HCT116 (cell line): ENCODE results near the gene SAP130. TPM values are rescaled to one million over a fixed set of nuclear protein-coding genes. Genes with fewer than 3 reads are reported as not detected.

Experiments
- ATAC-seq: fragments of 200-7000 bp; cut with Tn5 transposase; 2 replicates; pipeline ENCODE4 v1.9.1; 2020; ENCODE audit warnings: mild to moderate bottlenecking, moderate library complexity
- BruUV-seq: library from RNA; stranded (reverse); fragments of 400-500 nt; replicated peaks from 2 replicates; lab custom pipeline; 2021; lab: Mats Ljungman, UMichigan
- CTCF ChIA-PET: fragments of 300-600 bp; sonication (Branson Sonifier 250); formaldehyde crosslinking; loops from one replicate; lab custom pipeline; 2021; ENCODE audit warnings: antibody characterized with exemption; lab: Charles Lee
- POLR2A ChIA-PET: fragments of 300-600, 350-600 bp; sonication (Branson Sonifier 250); formaldehyde crosslinking; loops from one replicate; lab custom pipeline; 2021; ENCODE audit warnings: antibody characterized with exemption; lab: Charles Lee
- RAD21 ChIA-PET, 2 experiments: fragments of 300-600 bp; sonication (Branson Sonifier 250); formaldehyde crosslinking; loops; one replicate each; lab custom pipeline; 2023; ENCODE audit warnings: low total read pairs in 2 of 2; ENCODE audit not compliant: uncharacterized antibody in 2 of 2, unreplicated experiment in 2 of 2, low non-redundant PET in 1 of 2; lab: Charles Lee
- DNase-seq: peaks from one replicate; pipeline ENCODE4 v3.0.0-alpha.2; 2010; ENCODE audit warnings: low read depth, low spot score
- H2AFZ ChIP-seq: fragments of 200-600 bp; shearing (Covaris generic), sonication (generic); 2 replicates; pipeline ENCODE4 v1.6.1; 2017; ENCODE audit warnings: low read depth, mixed run types, mixed read lengths, antibody characterized with exemption, low read length; ENCODE audit not compliant: poor library complexity, severe bottlenecking
- H3K27ac ChIP-seq: 2 replicates; pipeline ENCODE4 v1.5.1; 2012; ENCODE audit warnings: low read depth, low read length
- H3K27me3 ChIP-seq: fragments of 200-600 bp; sonication (generic); 2 replicates; pipeline ENCODE4 v1.6.1; 2016; ENCODE audit warnings: mixed run types, low read length, mixed read lengths; ENCODE audit not compliant: insufficient read depth
- H3K36me3 ChIP-seq, 2 experiments: fragments of 200-500 bp in 1 of 2; fragments of 200-600 bp in 1 of 2; sonication (Bioruptor generic) in 1 of 2; sonication (generic) in 1 of 2; 2 replicates each; pipeline versions ENCODE4 v1.5.1 to v1.6.1; 2014 to 2016; ENCODE audit warnings: low read length in 2 of 2, inconsistent platforms in 1 of 2, mixed read lengths in 1 of 2, mixed run types in 1 of 2; ENCODE audit not compliant: insufficient read depth in 2 of 2, control insufficient read depth in 1 of 2
- H3K4me1 ChIP-seq, 2 experiments: fragments of 200-600 bp in 1 of 2; sonication (generic) in 1 of 2; 2 replicates each; pipeline versions ENCODE4 v1.5.1 to v1.6.1; 2012 to 2017; ENCODE audit warnings: low read length in 2 of 2, inconsistent platforms in 1 of 2, mild to moderate bottlenecking in 1 of 2, mixed read lengths in 1 of 2, mixed run types in 1 of 2, moderate library complexity in 1 of 2; ENCODE audit not compliant: insufficient read depth in 2 of 2, control insufficient read depth in 1 of 2
- H3K4me2 ChIP-seq: fragments of 200-600 bp; sonication (generic); 2 replicates; pipeline ENCODE4 v1.6.1; 2017; ENCODE audit warnings: mixed run types, low read length, mixed read lengths
- H3K4me3 ChIP-seq, 2 experiments: fragments of 200-600 bp in 1 of 2; sonication (generic) in 1 of 2; replicated peaks in 1 of 2; 2 replicates each; pipeline ENCODE4 v1.5.1; 2011 to 2016; ENCODE audit warnings: low read length in 2 of 2, control low read depth in 1 of 2, low read depth in 1 of 2, mild to moderate bottlenecking in 1 of 2, mixed read lengths in 1 of 2, mixed run types in 1 of 2
- H3K79me2 ChIP-seq: fragments of 200-600 bp; sonication (generic); 2 replicates; pipeline ENCODE4 v1.6.1; 2017; ENCODE audit warnings: mild to moderate bottlenecking, mixed run types, low read length, moderate library complexity, mixed read lengths; ENCODE audit not compliant: insufficient read depth
- H3K9ac ChIP-seq: fragments of 200-600 bp; sonication (generic); 2 replicates; pipeline ENCODE4 v1.6.1; 2016; ENCODE audit warnings: low read length, mixed read lengths
- H3K9me2 ChIP-seq: fragments of 200-600 bp; sonication (generic), shearing (Covaris generic); 2 replicates; pipeline ENCODE4 v1.6.1; 2017; ENCODE audit warnings: mixed run types, mild to moderate bottlenecking, moderate library complexity; ENCODE audit not compliant: insufficient read depth
- H3K9me3 ChIP-seq, 2 experiments: fragments of 200-500 bp in 1 of 2; fragments of 200-600 bp in 1 of 2; sonication (Bioruptor generic) in 1 of 2; sonication (generic) in 1 of 2; 2 replicates each; pipeline ENCODE4 v1.6.1; 2014 to 2017; ENCODE audit warnings: low read length in 2 of 2, mixed read lengths in 2 of 2, inconsistent platforms in 1 of 2, low read depth in 1 of 2, mild to moderate bottlenecking in 1 of 2, mixed run types in 1 of 2, moderate library complexity in 1 of 2; ENCODE audit not compliant: control insufficient read depth in 1 of 2, insufficient read depth in 1 of 2
- H4K20me1 ChIP-seq: fragments of 200-600 bp; sonication (generic), shearing (Covaris generic); 2 replicates; pipeline ENCODE4 v1.6.1; 2017; ENCODE audit warnings: mixed run types, mild to moderate bottlenecking, moderate library complexity; ENCODE audit not compliant: insufficient read depth
- ATF3 ChIP-seq: IDR thresholded peaks from 2 replicates; pipeline ENCODE4 v1.6.1; 2012
- CEBPB ChIP-seq: IDR thresholded peaks from 2 replicates; pipeline ENCODE4 v1.6.1; 2012; ENCODE audit warnings: low read depth
- CTCF ChIP-seq, 3 experiments: fragments of 200-600 bp in 1 of 3; sonication (generic) in 1 of 3; IDR thresholded peaks in 2 of 3; conservative IDR thresholded peaks in 1 of 3; 2 replicates each; pipeline ENCODE4 v1.5.1; 2012 to 2017; ENCODE audit warnings: low read depth in 2 of 3, low read length in 2 of 3, antibody characterized with exemption in 1 of 3, borderline replicate concordance in 1 of 3, control low read depth in 1 of 3, mild to moderate bottlenecking in 1 of 3, mixed read lengths in 1 of 3, mixed run types in 1 of 3, moderate library complexity in 1 of 3; ENCODE audit not compliant: insufficient read depth in 1 of 3
- EGR1 ChIP-seq: IDR thresholded peaks from 2 replicates; pipeline ENCODE4 v1.6.1; 2012; ENCODE audit warnings: low read depth
- EZH2phosphoT487 ChIP-seq: fragments of 200-600 bp; IDR thresholded peaks from 2 replicates; pipeline ENCODE4 v1.6.1; 2018; ENCODE audit warnings: antibody characterized with exemption, borderline replicate concordance
- JUND ChIP-seq: IDR thresholded peaks from 2 replicates; pipeline ENCODE4 v1.6.1; 2012
- POLR2A ChIP-seq: IDR thresholded peaks from 2 replicates; pipeline ENCODE4 v1.7.0; 2011; ENCODE audit warnings: borderline replicate concordance; ENCODE audit not compliant: insufficient read depth, insufficient read length; ENCODE audit errors: extremely low read depth
- POLR2AphosphoS5 ChIP-seq: IDR thresholded peaks from 2 replicates; pipeline ENCODE4 v1.6.1; 2011; ENCODE audit warnings: mild to moderate bottlenecking, low read depth, low read length, moderate library complexity
- RAD21 ChIP-seq: IDR thresholded peaks from 2 replicates; pipeline ENCODE4 v1.6.1; 2012; ENCODE audit warnings: low read depth, mild to moderate bottlenecking
- REST ChIP-seq: IDR thresholded peaks from 2 replicates; pipeline ENCODE4 v1.6.1; 2012; ENCODE audit warnings: low read depth
- SIN3A ChIP-seq: IDR thresholded peaks from 2 replicates; pipeline ENCODE4 v1.6.1; 2012; ENCODE audit warnings: low read depth
- YY1 ChIP-seq: IDR thresholded peaks from 2 replicates; pipeline ENCODE4 v1.6.1; 2011; ENCODE audit warnings: low read length, low read depth, moderate library complexity, mild to moderate bottlenecking; ENCODE audit not compliant: insufficient replicate concordance; ENCODE audit errors: extremely low read depth
- ZFX ChIP-seq: fragments of 450-650 bp; IDR thresholded peaks from 2 replicates; pipeline ENCODE4 v1.6.1; 2017
- ZNF274 ChIP-seq: fragments of 200-500 bp; sonication (Bioruptor generic); IDR thresholded peaks from 2 replicates; pipeline ENCODE4 v1.6.1; 2014; ENCODE audit warnings: mild to moderate bottlenecking, low read depth, low read length, inconsistent platforms
- intact Hi-C: fragments of 100-400 bp; cut with micrococcal nuclease; formaldehyde crosslinking; loops from 2 replicates; pipeline ENCODE4 v1.10.0; 2022
- total RNA-seq: library from RNA; stranded (reverse); gene quantifications from one replicate; pipeline ENCODE4 v1.2.1, GENCODE V29; 2021; ENCODE audit not compliant: unreplicated experiment

The SAP130 gene
- total RNA-seq, 1 experiment from 2014 or later, result 29.5 TPM

- TF ChIP-seq REST (no peak), CEBPB (no peak), ZFX (no peak)
Observed at GRCh38 chr2:128054104-128054885, 26.4 kb upstream of the SAP130 start (continued).

- Histone ChIP-seq H3K79me2 (no peaks in the 10 kb centered on the region), H4K20me1 (no peaks in the 10 kb centered on the region), H2AFZ (no peak overlapping the region), H3K4me2 (no peak overlapping the region), H3K4me1 (no peaks in the 10 kb centered on the region), H3K4me3 (no peak overlapping the region), H3K9me2 (no peaks in the 10 kb centered on the region), H3K9ac (no peak overlapping the region), H3K27me3 (no peaks in the 10 kb centered on the region), H3K36me3 (no peaks in the 10 kb centered on the region), H3K27ac (no peak overlapping the region), H3K9me3 (no peaks in the 10 kb centered on the region)
- CTCF ChIA-PET, result no interaction called here
- RAD21 ChIA-PET, result no interaction called here
- no TSS peak for BruUV-seq
- POLR2A ChIA-PET, result no interaction called here
- DNase-seq (no peak), ATAC-seq (no peak)
- intact Hi-C loops, result no loop called here
- TF ChIP-seq SIN3A (no peak), EZH2phosphoT487 (no peak), ZFX (no peak), RAD21 (no peak), YY1 (no peak), CTCF (IDR thresholded peaks at IDR 0.05 in 2 of 3, conservative IDR thresholded peaks at IDR 0.05 in 1 of 3; ENCODE audit: borderline replicate concordance in 1 of 3, insufficient read depth in 1 of 3, low read depth in 2 of 3, low read length in 2 of 3) (no peak), EGR1 (no peak), ATF3 (no peak), ZNF274 (no peak), POLR2A (no peak), JUND (no peak), REST (no peak), POLR2AphosphoS5 (no peak)
Observed at GRCh38 chr2:128053331-128053730, 25.5 kb upstream of the SAP130 start.
